Parathyroid adenoma (tissue), 2 donors: ENCODE measurements around the gene HOXD10.

Experiments used
- H2AFZ ChIP-seq: fragments of 300-600 bp; sonication (generic); one replicate; pipeline ENCODE4 v1.7.0; 2017; ENCODE audit warnings: antibody characterized with exemption, mild to moderate bottlenecking
- H3K27ac ChIP-seq: fragments of 300-600 bp; sonication (generic); one replicate; pipeline ENCODE4 v1.7.0; 2017
- H3K27me3 ChIP-seq: fragments of 300-600 bp; sonication (generic); one replicate; pipeline ENCODE4 v1.7.0; 2017; ENCODE audit warnings: low read length; ENCODE audit not compliant: control insufficient read depth, insufficient read depth
- H3K36me3 ChIP-seq: fragments of 300-600 bp; sonication (generic); one replicate; pipeline ENCODE4 v1.7.0; 2017; ENCODE audit warnings: low read length; ENCODE audit not compliant: control insufficient read depth, insufficient read depth
- H3K4me1 ChIP-seq: fragments of 300-600 bp; sonication (generic); one replicate; pipeline ENCODE4 v1.7.0; 2017; ENCODE audit warnings: control low read depth
- H3K4me2 ChIP-seq: fragments of 300-600 bp; sonication (generic); one replicate; pipeline ENCODE4 v1.7.0; 2017; ENCODE audit warnings: low read length
- H3K4me3 ChIP-seq: fragments of 300-600 bp; sonication (generic); one replicate; pipeline ENCODE4 v1.7.0; 2017; ENCODE audit warnings: low read depth, low read length
- H3K79me2 ChIP-seq: fragments of 300-600 bp; sonication (generic); one replicate; pipeline ENCODE4 v1.7.0; 2017; ENCODE audit warnings: control low read depth
- H3K9ac ChIP-seq: fragments of 300-600 bp; sonication (generic); one replicate; pipeline ENCODE4 v1.7.0; 2017; ENCODE audit warnings: mild to moderate bottlenecking
- H3K9me3 ChIP-seq: fragments of 300-600 bp; sonication (generic); one replicate; pipeline ENCODE4 v1.7.0; 2017; ENCODE audit warnings: low read length; ENCODE audit not compliant: control insufficient read depth
- TF ChIP-seq, protein P1 (sequence below): fragments of 300-600 bp; sonication (generic); IDR thresholded peaks from one replicate; pipeline ENCODE4 v1.7.0; 2017; ENCODE audit warnings: antibody characterized with exemption, mild to moderate bottlenecking
- donor health status: primary hyperparathyroidism.

The HOXD10 gene

DNA sequence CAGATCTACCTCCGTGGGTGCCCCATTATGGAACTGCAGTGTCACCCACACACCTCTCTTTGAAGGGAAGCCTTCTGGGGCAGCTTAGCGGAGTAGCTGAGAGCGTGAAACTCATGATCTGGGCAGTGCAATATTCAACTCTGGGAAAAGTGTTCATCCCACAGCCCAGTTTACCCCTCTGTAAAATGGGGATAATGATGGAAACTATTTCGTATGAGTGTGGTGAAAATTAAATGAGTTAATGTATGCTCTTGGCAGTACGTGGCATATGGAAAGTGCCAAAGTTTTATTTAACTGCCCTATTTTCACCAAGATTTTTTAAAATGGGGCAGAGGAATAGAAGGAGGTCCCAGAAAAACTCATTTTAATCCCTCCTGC is 44.3 kb upstream of the HOXD10 start:
- no peak overlapping the region for H2AFZ ChIP-seq
- no peaks in the 10 kb centered on the region for H3K79me2 ChIP-seq
- no peak overlapping the region for H3K4me3 ChIP-seq
- no peak overlapping the region for H3K27ac ChIP-seq
- no peaks in the 10 kb centered on the region for H3K9me3 ChIP-seq
- H3K36me3 ChIP-seq, result no peaks in the 10 kb centered on the region
- H3K27me3 ChIP-seq, result peaks cover 29% of the 10 kb centered on the region
- TF ChIP-seq, protein P1, sequence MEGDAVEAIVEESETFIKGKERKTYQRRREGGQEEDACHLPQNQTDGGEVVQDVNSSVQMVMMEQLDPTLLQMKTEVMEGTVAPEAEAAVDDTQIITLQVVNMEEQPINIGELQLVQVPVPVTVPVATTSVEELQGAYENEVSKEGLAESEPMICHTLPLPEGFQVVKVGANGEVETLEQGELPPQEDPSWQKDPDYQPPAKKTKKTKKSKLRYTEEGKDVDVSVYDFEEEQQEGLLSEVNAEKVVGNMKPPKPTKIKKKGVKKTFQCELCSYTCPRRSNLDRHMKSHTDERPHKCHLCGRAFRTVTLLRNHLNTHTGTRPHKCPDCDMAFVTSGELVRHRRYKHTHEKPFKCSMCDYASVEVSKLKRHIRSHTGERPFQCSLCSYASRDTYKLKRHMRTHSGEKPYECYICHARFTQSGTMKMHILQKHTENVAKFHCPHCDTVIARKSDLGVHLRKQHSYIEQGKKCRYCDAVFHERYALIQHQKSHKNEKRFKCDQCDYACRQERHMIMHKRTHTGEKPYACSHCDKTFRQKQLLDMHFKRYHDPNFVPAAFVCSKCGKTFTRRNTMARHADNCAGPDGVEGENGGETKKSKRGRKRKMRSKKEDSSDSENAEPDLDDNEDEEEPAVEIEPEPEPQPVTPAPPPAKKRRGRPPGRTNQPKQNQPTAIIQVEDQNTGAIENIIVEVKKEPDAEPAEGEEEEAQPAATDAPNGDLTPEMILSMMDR, result no peak
- H3K4me2 ChIP-seq, result no peak overlapping the region
- no peak overlapping the region for H3K9ac ChIP-seq
- no peaks in the 10 kb centered on the region for H3K4me1 ChIP-seq

- Histone ChIP-seq H3K27ac (no peak overlapping the region), H3K9me3 (no peaks in the 10 kb centered on the region), H2AFZ (no peak overlapping the region), H3K79me2 (no peaks in the 10 kb centered on the region), H3K27me3 (peaks cover 26% of the 10 kb centered on the region), H3K4me2 (no peak overlapping the region), H3K36me3 (no peaks in the 10 kb centered on the region), H3K9ac (no peak overlapping the region), H3K4me1 (no peaks in the 10 kb centered on the region), H3K4me3 (no peak overlapping the region)
- TF ChIP-seq, protein P1, result no peak
Measured at GRCh38 chr2:176072951-176073904, 43.4 kb upstream of the HOXD10 start.

GRCh38 chr2:176074919-176075425 is 41.6 kb upstream of the HOXD10 start:
- Histone ChIP-seq H3K36me3 (no peaks in the 10 kb centered on the region), H3K79me2 (no peaks in the 10 kb centered on the region), H3K4me3 (no peak overlapping the region), H3K9ac (no peak overlapping the region), H3K4me1 (no peaks in the 10 kb centered on the region), H3K4me2 (no peak overlapping the region), H2AFZ (no peak overlapping the region), H3K27me3 (peaks cover 33% of the 10 kb centered on the region), H3K9me3 (no peaks in the 10 kb centered on the region), H3K27ac (no peak overlapping the region)
- TF ChIP-seq, protein P1, result no peak

DNA sequence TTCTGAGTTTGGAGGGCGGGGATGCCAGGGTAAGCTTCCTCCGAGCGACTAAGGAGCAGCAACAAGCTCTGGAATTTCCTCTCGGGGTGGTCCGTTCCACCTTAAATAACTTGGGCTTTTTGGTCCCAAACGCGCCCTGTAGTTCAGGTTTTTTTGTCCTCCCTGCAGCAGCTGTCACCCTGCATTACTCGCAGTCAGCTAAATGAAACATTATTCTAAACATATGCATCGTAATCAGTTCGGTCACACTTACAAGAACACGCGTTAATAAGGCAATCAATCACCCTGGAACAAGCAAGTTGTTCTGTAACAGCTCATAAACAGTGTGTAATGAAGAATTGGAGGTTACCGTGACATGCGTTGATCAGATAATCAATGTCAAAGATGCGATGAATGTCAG is 41.1 kb upstream of the HOXD10 start:
- TF ChIP-seq, protein P1, result no peak
- Histone ChIP-seq H3K9ac (no peak overlapping the region), H2AFZ (no peak overlapping the region), H3K79me2 (no peaks in the 10 kb centered on the region), H3K27ac (no peak overlapping the region), H3K9me3 (no peaks in the 10 kb centered on the region), H3K36me3 (no peaks in the 10 kb centered on the region), H3K4me3 (no peak overlapping the region), H3K4me2 (no peak overlapping the region), H3K4me1 (no peaks in the 10 kb centered on the region), H3K27me3 (peaks cover 33% of the 10 kb centered on the region)
